ENCODE results near the gene TSPAN14.

The TSPAN14 gene

DNA sequence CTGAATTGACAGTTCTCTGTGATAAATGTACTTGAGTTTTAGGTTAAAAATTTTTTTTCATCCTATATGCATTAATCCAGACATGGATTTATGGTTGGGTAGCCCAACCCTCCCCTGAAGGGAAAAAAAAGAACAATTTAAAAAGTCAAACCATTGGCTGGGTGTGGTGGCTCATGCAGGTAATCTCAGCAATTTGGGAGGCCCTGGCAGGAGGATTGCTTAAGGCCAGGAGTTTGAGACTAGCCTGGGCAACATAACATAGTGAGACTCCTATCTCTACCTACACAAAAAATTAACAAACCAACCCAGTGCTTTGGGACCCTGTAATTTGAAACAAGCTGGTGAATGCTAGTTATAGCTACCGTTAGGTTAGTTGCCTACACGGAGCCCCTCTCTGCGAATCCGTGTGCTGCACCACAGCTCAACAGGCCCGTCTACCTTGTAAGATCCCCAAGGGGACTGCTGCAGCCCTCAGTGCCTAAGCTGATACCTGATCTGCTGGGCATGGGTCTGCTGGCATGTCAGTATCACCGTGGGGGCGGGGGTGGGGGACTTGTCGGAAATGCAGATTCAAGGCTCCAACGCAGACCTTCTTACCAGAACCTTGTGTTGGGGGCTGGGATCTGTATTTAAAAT is 32.8 kb downstream of the TSPAN14 start:
- no peak for TF ChIP-seq CTCF (IDR thresholded peaks at IDR 0.05)

GRCh38 chr10:80487421-80487785 is 33.3 kb downstream of the TSPAN14 start:
- TF ChIP-seq CTCF (IDR thresholded peaks at IDR 0.05): no peak

- no peak for TF ChIP-seq CTCF (IDR thresholded peaks at IDR 0.05)
Observed at GRCh38 chr10:80487791-80488538, 33.9 kb downstream of the TSPAN14 start.

- TF ChIP-seq CTCF (IDR thresholded peaks at IDR 0.05): no peak
Observed at GRCh38 chr10:80488539-80489066, 34.5 kb downstream of the TSPAN14 start.

- no peak for TF ChIP-seq CTCF (IDR thresholded peaks at IDR 0.05)
Observed at GRCh38 chr10:80489371-80490112, 35.4 kb downstream of the TSPAN14 start.

DNA sequence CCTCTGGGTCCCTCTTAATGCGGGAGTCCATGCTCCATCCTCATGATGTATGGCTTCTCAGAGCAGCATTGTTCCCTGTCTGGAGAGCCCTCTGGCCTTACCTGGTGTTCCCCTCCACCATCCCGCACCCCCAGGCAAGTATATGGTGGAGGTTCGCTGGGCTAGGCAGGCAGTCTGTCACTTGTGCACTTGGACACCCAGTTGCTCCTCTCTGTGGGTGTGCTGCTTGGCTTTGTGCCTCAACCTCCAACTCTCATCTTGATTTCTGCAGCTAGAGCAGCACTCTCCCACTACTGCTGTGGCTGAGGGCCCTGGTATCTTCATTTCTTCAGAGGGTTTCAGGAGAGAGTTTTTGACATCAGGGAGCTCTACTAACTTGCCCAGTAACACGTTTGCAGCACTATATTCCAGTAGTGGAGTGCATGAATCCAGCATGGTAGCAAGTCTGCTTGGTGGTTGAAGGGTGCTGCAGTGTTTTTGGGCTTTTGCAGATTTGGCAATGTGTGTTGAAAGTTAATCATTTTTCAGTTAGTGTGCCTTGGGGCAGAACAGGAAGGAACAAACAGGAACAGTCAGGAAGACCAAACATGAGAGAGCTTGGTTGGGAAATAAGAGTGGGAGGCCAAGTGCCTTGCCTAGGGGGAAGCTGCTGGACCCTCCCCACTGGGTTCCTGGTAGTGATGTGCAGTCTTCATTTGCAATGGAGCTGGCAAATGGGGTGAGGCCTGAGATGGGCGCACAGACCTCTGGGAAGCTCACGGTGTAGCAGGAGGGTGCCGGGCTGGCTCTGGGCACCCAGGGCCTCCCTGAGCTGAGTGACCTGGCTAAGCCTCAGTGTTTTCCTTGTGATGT is 37.4 kb downstream of the TSPAN14 start:
- TF ChIP-seq CTCF (IDR thresholded peaks at IDR 0.05): no peak
